ENCODE measurements around the gene ZNRF1. TPM values are rescaled to one million over a fixed set of nuclear protein-coding genes. Genes with fewer than 3 reads are reported as not detected.

Gene ZNRF1
- total and polyA plus RNA-seq, 2 of the 13 experiments (the other 11 are each of a cell fraction or from before 2014, with no cell fraction given): 43.9 to 58.7 TPM

GRCh38 chr16:75148311-75149195 lies 149.7 kb downstream of the ZNRF1 start, which contains the start of gene ZFP1 (continued):
- no peak for TF ChIP-seq ZNF775 (CRISPR knock-in tag; IDR thresholded peaks at IDR 0.05; ENCODE audit: borderline replicate concordance)
- peak; percentile 82; the same call in 1 of the 2 replicates for TF ChIP-seq MAF1 (CRISPR knock-in tag; IDR thresholded peaks at IDR 0.05; ENCODE audit: borderline replicate concordance)
- TF ChIP-seq NR2C2 (CRISPR knock-in tag; IDR thresholded peaks at IDR 0.05; ENCODE audit: borderline replicate concordance): peak; percentile 72
- peak; percentile 86 for TF ChIP-seq ISL2 (CRISPR knock-in tag; IDR thresholded peaks at IDR 0.05)
- TF ChIP-seq SIX4 (CRISPR knock-in tag; IDR thresholded peaks at IDR 0.05): peak; percentile 54; the same call in 1 of the 2 replicates
- peak; percentile 97 for TF ChIP-seq ZNF598 (CRISPR knock-in tag; IDR thresholded peaks at IDR 0.05; ENCODE audit: borderline replicate concordance)
- TF ChIP-seq ZFP82 (CRISPR knock-in tag; IDR thresholded peaks at IDR 0.05; ENCODE audit: borderline replicate concordance): peak; percentile 94
- peak; percentile 70; the same call in 1 of the 2 replicates for TF ChIP-seq THRA (CRISPR knock-in tag; IDR thresholded peaks at IDR 0.05; ENCODE audit: borderline replicate concordance)
- peak; percentile 95 for TF ChIP-seq ZNF543 (CRISPR knock-in tag; IDR thresholded peaks at IDR 0.05)
- peak; percentile 97 for TF ChIP-seq ZNF143 (CRISPR knock-in tag; IDR thresholded peaks at IDR 0.05)
- peak; percentile 63; the same call in 1 of the 2 replicates for TF ChIP-seq ZBTB26 (CRISPR knock-in tag; IDR thresholded peaks at IDR 0.05; ENCODE audit: borderline replicate concordance)
- TF ChIP-seq HNF4G (IDR thresholded peaks at IDR 0.05; ENCODE audit: borderline replicate concordance, low read depth, low read length): peak; percentile 32; the same call in 1 of the 2 replicates
- TF ChIP-seq HNF4G (CRISPR knock-in tag; IDR thresholded peaks at IDR 0.05; ENCODE audit: borderline replicate concordance, low read depth): peak; percentile 78
- TF ChIP-seq GMEB1 (CRISPR knock-in tag; IDR thresholded peaks at IDR 0.05; ENCODE audit: borderline replicate concordance): peak; percentile 84
- peak; percentile 33; the same call in 1 of the 2 replicates for TF ChIP-seq ZSCAN12 (CRISPR knock-in tag; IDR thresholded peaks at IDR 0.05)
- peak; percentile 74 for TF ChIP-seq PHF5A (CRISPR knock-in tag; IDR thresholded peaks at IDR 0.05; ENCODE audit: low read depth, unreplicated experiment)
- peak; percentile 5; the same call in 1 of the 2 replicates for TF ChIP-seq RARA (CRISPR knock-in tag; IDR thresholded peaks at IDR 0.05)
- no peak for TF ChIP-seq SP5 (CRISPR knock-in tag; IDR thresholded peaks at IDR 0.05; ENCODE audit: borderline replicate concordance, low read depth)
- peak; percentile 91 for TF ChIP-seq POLR2G (IDR thresholded peaks at IDR 0.05; ENCODE audit: low read depth, low read length)
- TF ChIP-seq ZNF773 (CRISPR knock-in tag; IDR thresholded peaks at IDR 0.05; ENCODE audit: borderline replicate concordance): peak; percentile 89; the same call in 1 of the 2 replicates
- TF ChIP-seq ZNF891 (CRISPR knock-in tag; IDR thresholded peaks at IDR 0.05): peak; percentile 88
- no peak for TF ChIP-seq ZNF30 (CRISPR knock-in tag; IDR thresholded peaks at IDR 0.05)
- TF ChIP-seq ZBTB33 (CRISPR knock-in tag; IDR thresholded peaks at IDR 0.05): no peak; the same call in 1 of the 2 replicates

Measured in HepG2 (cell line).